OCI-LY7 (cell line): Measurements from ENCODE around the gene RPL29.

Experiments
- CTCF ChIP-seq: fragments of 200-600 bp; sonication (generic); conservative IDR thresholded peaks from 2 replicates; pipeline ENCODE4 v1.5.1; 2014; ENCODE audit warnings: mild to moderate bottlenecking, antibody characterized with exemption, low read length, moderate library complexity, mixed read lengths
- EZH2phosphoT487 ChIP-seq: fragments of 200-600 bp; sonication (generic); IDR thresholded peaks from 2 replicates; pipeline ENCODE4 v1.6.1; 2018; ENCODE audit warnings: low read depth, borderline replicate concordance, mild to moderate bottlenecking, mixed run types, antibody characterized with exemption, low read length, moderate library complexity, mixed read lengths

GRCh38 chr3:52002748-52003147, 7.1 kb upstream of the RPL29 start:
- TF ChIP-seq CTCF (no peak), EZH2phosphoT487 (no peak)
